ENCODE results near the gene TMEM31. TPM values are rescaled to one million over a fixed set of nuclear protein-coding genes. Genes with fewer than 3 reads are reported as not detected.
"Not testable (repeated sequence)": the region's sequence is repeated elsewhere in the genome, so short reads cannot be mapped to it uniquely, and the experiment has no call there.

TMEM31 gene
- total RNA-seq, 6 experiments from 2014 or later: 0.37 TPM; not detected in 5

DNA sequence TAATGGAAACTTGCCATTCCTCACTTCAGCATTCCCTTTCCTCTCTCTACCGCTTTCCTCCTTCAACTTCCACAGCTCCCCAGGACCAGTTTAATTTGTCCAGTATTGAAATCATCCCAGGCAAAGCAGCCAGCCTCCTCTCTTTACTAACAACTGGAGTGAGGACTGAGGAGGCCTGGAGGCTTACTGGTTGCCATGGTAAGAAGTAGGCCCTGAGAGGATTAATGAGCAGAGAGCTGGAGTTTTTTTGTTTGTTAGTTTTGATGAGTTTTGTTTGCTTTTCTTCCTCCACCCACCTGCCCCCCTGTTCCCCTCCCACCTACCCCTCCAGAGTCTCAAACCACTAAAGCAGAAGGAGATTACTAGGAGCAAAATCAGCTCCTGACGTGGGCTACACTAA lies 36.5 kb downstream of the TMEM31 start:
- no peak for DNase-seq
- no peaks in the 10 kb centered on the region for H3K4me1 ChIP-seq
- intact Hi-C loops (cut with DNase I): no loop called here

GRCh38 chrX:103754401-103754800 lies 43.7 kb downstream of the TMEM31 start:
- H3K27ac ChIP-seq: no peak overlapping the region
- no peak for DNase-seq
- no peak for TF ChIP-seq POLR2A (IDR thresholded peaks at IDR 0.05)
- TF ChIP-seq, protein P1, sequence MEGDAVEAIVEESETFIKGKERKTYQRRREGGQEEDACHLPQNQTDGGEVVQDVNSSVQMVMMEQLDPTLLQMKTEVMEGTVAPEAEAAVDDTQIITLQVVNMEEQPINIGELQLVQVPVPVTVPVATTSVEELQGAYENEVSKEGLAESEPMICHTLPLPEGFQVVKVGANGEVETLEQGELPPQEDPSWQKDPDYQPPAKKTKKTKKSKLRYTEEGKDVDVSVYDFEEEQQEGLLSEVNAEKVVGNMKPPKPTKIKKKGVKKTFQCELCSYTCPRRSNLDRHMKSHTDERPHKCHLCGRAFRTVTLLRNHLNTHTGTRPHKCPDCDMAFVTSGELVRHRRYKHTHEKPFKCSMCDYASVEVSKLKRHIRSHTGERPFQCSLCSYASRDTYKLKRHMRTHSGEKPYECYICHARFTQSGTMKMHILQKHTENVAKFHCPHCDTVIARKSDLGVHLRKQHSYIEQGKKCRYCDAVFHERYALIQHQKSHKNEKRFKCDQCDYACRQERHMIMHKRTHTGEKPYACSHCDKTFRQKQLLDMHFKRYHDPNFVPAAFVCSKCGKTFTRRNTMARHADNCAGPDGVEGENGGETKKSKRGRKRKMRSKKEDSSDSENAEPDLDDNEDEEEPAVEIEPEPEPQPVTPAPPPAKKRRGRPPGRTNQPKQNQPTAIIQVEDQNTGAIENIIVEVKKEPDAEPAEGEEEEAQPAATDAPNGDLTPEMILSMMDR (IDR thresholded peaks at IDR 0.05): no peak
- whole genome bisulfite sequencing (ENCODE audit: insufficient coverage, low coverage, low lambda C conversion rate, missing lambda C conversion rate): 39% methylated on average over 3 of the region's 4 CpGs
- no peaks in the 10 kb centered on the region for H3K27me3 ChIP-seq
- peaks cover 0 to 4% (median 0%) of the 10 kb centered on the region in 4 donors for H3K9me3 ChIP-seq
- no peaks in the 10 kb centered on the region for H3K4me1 ChIP-seq
- intact Hi-C loops (cut with DNase I): no loop called here
- H3K4me3 ChIP-seq: no peak overlapping the region
- no peak for ATAC-seq
- H3K36me3 ChIP-seq: no peaks in the 10 kb centered on the region

More for the DNA sequence above, 36.5 kb downstream of the TMEM31 start:
- ATAC-seq: no peak
- H3K27me3 ChIP-seq: no peaks in the 10 kb centered on the region
- no peak overlapping the region for H3K4me3 ChIP-seq
- 67% methylated on average over 2 of the region's 2 CpGs for WGBS (ENCODE audit: insufficient coverage, low coverage, low lambda C conversion rate, missing lambda C conversion rate)
- TF ChIP-seq POLR2A (IDR thresholded peaks at IDR 0.05): no peak
- no peaks in the 10 kb centered on the region for H3K36me3 ChIP-seq
- no peak overlapping the region for H3K27ac ChIP-seq
- H3K9me3 ChIP-seq: no peaks in the 10 kb centered on the region

- Histone ChIP-seq H3K4me1 (no peaks in the 10 kb centered on the region), H3K27me3 (no peaks in the 10 kb centered on the region), H3K9me3 (peaks cover 0 to 4% (median 0%) of the 10 kb centered on the region in 4 donors), H3K36me3 (no peaks in the 10 kb centered on the region), H3K4me3 (no peak overlapping the region), H3K27ac (no peak overlapping the region)
- 56% methylated on average over 3 of the region's 3 CpGs for WGBS (ENCODE audit: insufficient coverage, low coverage, low lambda C conversion rate, missing lambda C conversion rate)
- ATAC-seq: no peak
- TF ChIP-seq, protein P1 (IDR thresholded peaks at IDR 0.05): no peak
- no peak for TF ChIP-seq POLR2A (IDR thresholded peaks at IDR 0.05)
- DNase-seq: no peak
- intact Hi-C loops (cut with DNase I): no loop called here
Observed at GRCh38 chrX:103756736-103757135, 46.0 kb downstream of the TMEM31 start.

GRCh38 chrX:103758555-103758954 lies 47.8 kb downstream of the TMEM31 start:
- H3K27me3 ChIP-seq: no peaks in the 10 kb centered on the region
- H3K4me3 ChIP-seq: no peak overlapping the region
- no peaks in the 10 kb centered on the region for H3K36me3 ChIP-seq
- WGBS (ENCODE audit: insufficient coverage, low coverage, low lambda C conversion rate, missing lambda C conversion rate): 57% methylated on average over 1 of the region's 1 CpG
- no peak overlapping the region for H3K27ac ChIP-seq
- DNase-seq (no peak), ATAC-seq (no peak)
- TF ChIP-seq, protein P1 (IDR thresholded peaks at IDR 0.05): no peak
- no peak for TF ChIP-seq POLR2A (IDR thresholded peaks at IDR 0.05)
- no peaks in the 10 kb centered on the region for H3K4me1 ChIP-seq
- H3K9me3 ChIP-seq: peaks cover 0 to 4% (median 0%) of the 10 kb centered on the region in 4 donors
- intact Hi-C loops (cut with DNase I): no loop called here

GRCh38 chrX:103763541-103763940 lies 52.8 kb downstream of the TMEM31 start:
- H3K27ac ChIP-seq; H3K4me3 ChIP-seq; H3K36me3 ChIP-seq; H3K9me3 ChIP-seq; ATAC-seq; DNase-seq; intact Hi-C loops (cut with DNase I); H3K4me1 ChIP-seq; H3K27me3 ChIP-seq: not testable (repeated sequence)
- WGBS (ENCODE audit: insufficient coverage, low coverage, low lambda C conversion rate, missing lambda C conversion rate): 59% methylated on average over 5 of the region's 5 CpGs

Other genes starting within 250 kb of the TMEM31 start
- gene RAB40A, start 191.4 kb upstream of the TMEM31 start, total RNA-seq: under 1 TPM in 4 of 6 experiments, not detected in 2; 0.12 to 0.49 (median 0.24) TPM
- gene TCEAL4, start 125.4 kb upstream of the TMEM31 start, total RNA-seq: 10 to 100 TPM; 23.3 to 34.5 (median 28.1) TPM
- 1 to 10 TPM; 1.1 to 3.8 (median 2.0) TPM for gene TCEAL3, start 102.9 kb upstream of the TMEM31 start, total RNA-seq
- gene TCEAL1, start 81.9 kb upstream of the TMEM31 start, total RNA-seq: 10 to 100 TPM in 2 of 6 experiments, 1 to 10 TPM in 4; 5.6 to 14.6 (median 7.8) TPM
- gene MORF4L2, start 24.2 kb upstream of the TMEM31 start, total RNA-seq: 100 to 1,000 TPM; 148 to 252 (median 183) TPM
- gene PLP1, start 65.9 kb downstream of the TMEM31 start, total RNA-seq: under 1 TPM in 4 of 6 experiments, not detected in 2; 0.24 to 0.75 (median 0.61) TPM
- gene RAB9B, start 121.3 kb downstream of the TMEM31 start, total RNA-seq: under 1 TPM in 5 of 6 experiments, not detected in 1; 0.05 to 0.25 (median 0.12) TPM

All from right lobe of liver (tissue), 6 donors.